Vagina (tissue), 2 donors: Measurements from ENCODE around the gene NAP1L1.

Experiments used
- POLR2A ChIP-seq, 2 donors: fragments of 450-650 bp; IDR thresholded peaks; one replicate each; pipeline ENCODE4 v1.6.1; 2017; ENCODE audit warnings: antibody characterized with exemption in 2 of 2, mild to moderate bottlenecking in 2 of 2, moderate library complexity in 2 of 2
- POLR2AphosphoS5 ChIP-seq, 2 donors: sonication (generic); formaldehyde crosslinking; IDR thresholded peaks; one replicate each; pipeline ENCODE4 v1.9.0; 2017; ENCODE audit warnings: antibody characterized with exemption in 2 of 2, mild to moderate bottlenecking in 2 of 2, low read depth in 1 of 2; ENCODE audit not compliant: insufficient read depth in 1 of 2
- TF ChIP-seq, protein P1 (sequence below), 3 experiments: fragments of 450-650 bp in 2 of 3; fragments of 200-600 bp in 1 of 3; sonication (generic) in 1 of 3; IDR thresholded peaks; one replicate each; pipeline ENCODE4 v1.5.1; 2017 to 2019; ENCODE audit warnings: antibody characterized with exemption in 3 of 3, mild to moderate bottlenecking in 2 of 3, moderate library complexity in 2 of 3

- TF ChIP-seq, protein P1, sequence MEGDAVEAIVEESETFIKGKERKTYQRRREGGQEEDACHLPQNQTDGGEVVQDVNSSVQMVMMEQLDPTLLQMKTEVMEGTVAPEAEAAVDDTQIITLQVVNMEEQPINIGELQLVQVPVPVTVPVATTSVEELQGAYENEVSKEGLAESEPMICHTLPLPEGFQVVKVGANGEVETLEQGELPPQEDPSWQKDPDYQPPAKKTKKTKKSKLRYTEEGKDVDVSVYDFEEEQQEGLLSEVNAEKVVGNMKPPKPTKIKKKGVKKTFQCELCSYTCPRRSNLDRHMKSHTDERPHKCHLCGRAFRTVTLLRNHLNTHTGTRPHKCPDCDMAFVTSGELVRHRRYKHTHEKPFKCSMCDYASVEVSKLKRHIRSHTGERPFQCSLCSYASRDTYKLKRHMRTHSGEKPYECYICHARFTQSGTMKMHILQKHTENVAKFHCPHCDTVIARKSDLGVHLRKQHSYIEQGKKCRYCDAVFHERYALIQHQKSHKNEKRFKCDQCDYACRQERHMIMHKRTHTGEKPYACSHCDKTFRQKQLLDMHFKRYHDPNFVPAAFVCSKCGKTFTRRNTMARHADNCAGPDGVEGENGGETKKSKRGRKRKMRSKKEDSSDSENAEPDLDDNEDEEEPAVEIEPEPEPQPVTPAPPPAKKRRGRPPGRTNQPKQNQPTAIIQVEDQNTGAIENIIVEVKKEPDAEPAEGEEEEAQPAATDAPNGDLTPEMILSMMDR (IDR thresholded peaks at IDR 0.05): no peak
- no peak for TF ChIP-seq POLR2AphosphoS5 (IDR thresholded peaks at IDR 0.05; ENCODE audit: insufficient read depth in 1 of 2, low read depth in 1 of 2)
- no peak for TF ChIP-seq POLR2A (IDR thresholded peaks at IDR 0.05)
Observed at GRCh38 chr12:76022506-76022905, 62.0 kb downstream of the NAP1L1 start.
